Panc1 (cell line): ENCODE results near the gene ARMS2.

ENCODE experiments used
- POLR2AphosphoS5 ChIP-seq: IDR thresholded peaks from 2 replicates; pipeline ENCODE4 v1.6.1; 2012; ENCODE audit warnings: mild to moderate bottlenecking, low read depth, low read length, moderate library complexity
- SIN3A ChIP-seq: IDR thresholded peaks from 2 replicates; pipeline ENCODE4 v1.6.1; 2012; ENCODE audit warnings: low read depth, mild to moderate bottlenecking, low read length, moderate library complexity, borderline replicate concordance; ENCODE audit not compliant: insufficient read depth
- TCF7L2 ChIP-seq: IDR thresholded peaks from 2 replicates; pipeline ENCODE4 v1.6.1; 2011; ENCODE audit warnings: mild to moderate bottlenecking, low read depth, low read length, inconsistent platforms
- TF ChIP-seq, protein P1 (sequence below): fragments of 450-650 bp; IDR thresholded peaks from 2 replicates; pipeline ENCODE4 v1.5.1; 2017; ENCODE audit warnings: mild to moderate bottlenecking
- TF ChIP-seq, protein P2 (sequence below), 2 experiments: IDR thresholded peaks; 2 replicates each; pipeline ENCODE4 v1.6.1; 2011 to 2012; ENCODE audit warnings: low read depth in 2 of 2, control low read depth in 1 of 2, low read length in 1 of 2, mild to moderate bottlenecking in 1 of 2, moderate library complexity in 1 of 2; ENCODE audit not compliant: insufficient read depth in 1 of 2

DNA sequence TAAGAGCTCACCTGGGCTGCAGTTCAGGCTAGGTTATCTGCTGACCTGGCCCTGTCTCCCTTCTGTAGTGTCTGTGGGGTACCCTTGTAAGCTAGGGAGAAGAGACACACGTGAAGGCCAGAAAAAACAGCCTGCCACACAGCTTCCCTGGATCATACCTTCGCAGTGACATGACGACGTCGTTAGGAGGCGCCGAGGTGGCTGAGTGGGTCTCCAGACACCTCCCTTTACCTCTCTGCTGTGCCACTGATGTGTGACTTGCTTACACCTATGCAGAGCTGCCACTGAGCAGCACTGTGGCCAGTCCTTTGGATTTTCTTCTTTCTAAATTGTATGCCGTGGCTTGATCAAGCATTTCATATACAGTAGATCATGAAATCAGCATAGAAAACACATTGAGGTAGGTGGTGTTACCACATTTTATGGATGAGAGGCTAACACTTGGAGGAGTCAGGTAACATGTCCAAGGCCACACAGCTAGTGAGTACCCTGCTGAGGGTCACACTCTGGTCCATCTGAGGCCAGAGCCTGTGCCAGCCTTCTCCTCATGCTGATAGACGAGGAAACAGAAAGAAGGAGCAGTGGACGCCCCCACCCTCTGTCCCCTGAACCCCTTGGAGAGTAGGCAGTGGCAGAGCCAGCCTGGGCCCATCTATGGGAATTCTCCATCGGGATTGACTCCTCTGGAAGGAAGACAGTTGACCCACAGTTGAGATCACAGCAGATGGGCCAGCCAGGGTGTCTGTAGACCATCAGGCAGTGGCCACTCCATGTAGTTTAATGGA, 30.0 kb downstream of the ARMS2 start:
- TF ChIP-seq, protein P1, sequence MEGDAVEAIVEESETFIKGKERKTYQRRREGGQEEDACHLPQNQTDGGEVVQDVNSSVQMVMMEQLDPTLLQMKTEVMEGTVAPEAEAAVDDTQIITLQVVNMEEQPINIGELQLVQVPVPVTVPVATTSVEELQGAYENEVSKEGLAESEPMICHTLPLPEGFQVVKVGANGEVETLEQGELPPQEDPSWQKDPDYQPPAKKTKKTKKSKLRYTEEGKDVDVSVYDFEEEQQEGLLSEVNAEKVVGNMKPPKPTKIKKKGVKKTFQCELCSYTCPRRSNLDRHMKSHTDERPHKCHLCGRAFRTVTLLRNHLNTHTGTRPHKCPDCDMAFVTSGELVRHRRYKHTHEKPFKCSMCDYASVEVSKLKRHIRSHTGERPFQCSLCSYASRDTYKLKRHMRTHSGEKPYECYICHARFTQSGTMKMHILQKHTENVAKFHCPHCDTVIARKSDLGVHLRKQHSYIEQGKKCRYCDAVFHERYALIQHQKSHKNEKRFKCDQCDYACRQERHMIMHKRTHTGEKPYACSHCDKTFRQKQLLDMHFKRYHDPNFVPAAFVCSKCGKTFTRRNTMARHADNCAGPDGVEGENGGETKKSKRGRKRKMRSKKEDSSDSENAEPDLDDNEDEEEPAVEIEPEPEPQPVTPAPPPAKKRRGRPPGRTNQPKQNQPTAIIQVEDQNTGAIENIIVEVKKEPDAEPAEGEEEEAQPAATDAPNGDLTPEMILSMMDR: no peak
- TF ChIP-seq POLR2AphosphoS5 (no peak), SIN3A (no peak), TCF7L2 (no peak)
- TF ChIP-seq, protein P2, sequence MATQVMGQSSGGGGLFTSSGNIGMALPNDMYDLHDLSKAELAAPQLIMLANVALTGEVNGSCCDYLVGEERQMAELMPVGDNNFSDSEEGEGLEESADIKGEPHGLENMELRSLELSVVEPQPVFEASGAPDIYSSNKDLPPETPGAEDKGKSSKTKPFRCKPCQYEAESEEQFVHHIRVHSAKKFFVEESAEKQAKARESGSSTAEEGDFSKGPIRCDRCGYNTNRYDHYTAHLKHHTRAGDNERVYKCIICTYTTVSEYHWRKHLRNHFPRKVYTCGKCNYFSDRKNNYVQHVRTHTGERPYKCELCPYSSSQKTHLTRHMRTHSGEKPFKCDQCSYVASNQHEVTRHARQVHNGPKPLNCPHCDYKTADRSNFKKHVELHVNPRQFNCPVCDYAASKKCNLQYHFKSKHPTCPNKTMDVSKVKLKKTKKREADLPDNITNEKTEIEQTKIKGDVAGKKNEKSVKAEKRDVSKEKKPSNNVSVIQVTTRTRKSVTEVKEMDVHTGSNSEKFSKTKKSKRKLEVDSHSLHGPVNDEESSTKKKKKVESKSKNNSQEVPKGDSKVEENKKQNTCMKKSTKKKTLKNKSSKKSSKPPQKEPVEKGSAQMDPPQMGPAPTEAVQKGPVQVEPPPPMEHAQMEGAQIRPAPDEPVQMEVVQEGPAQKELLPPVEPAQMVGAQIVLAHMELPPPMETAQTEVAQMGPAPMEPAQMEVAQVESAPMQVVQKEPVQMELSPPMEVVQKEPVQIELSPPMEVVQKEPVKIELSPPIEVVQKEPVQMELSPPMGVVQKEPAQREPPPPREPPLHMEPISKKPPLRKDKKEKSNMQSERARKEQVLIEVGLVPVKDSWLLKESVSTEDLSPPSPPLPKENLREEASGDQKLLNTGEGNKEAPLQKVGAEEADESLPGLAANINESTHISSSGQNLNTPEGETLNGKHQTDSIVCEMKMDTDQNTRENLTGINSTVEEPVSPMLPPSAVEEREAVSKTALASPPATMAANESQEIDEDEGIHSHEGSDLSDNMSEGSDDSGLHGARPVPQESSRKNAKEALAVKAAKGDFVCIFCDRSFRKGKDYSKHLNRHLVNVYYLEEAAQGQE (IDR thresholded peaks at IDR 0.05; ENCODE audit: insufficient read depth in 1 of 2, low read depth in 2 of 2, low read length in 1 of 2): no peak
